ENCODE data around the gene ZNF446.
A peak's percentile ranks its signal among the peaks of the same experiment; 100 is the strongest.
"Not testable (repeated sequence)": the region's sequence is repeated elsewhere in the genome, so short reads cannot be mapped to it uniquely, and the experiment has no call there.

Gene ZNF446

GRCh38 chr19:58475714-58476497 is at the start of gene ZNF446:
TSS of gene ZNF446 (plus strand) at chr19:58476352. CDS start at chr19:58477219, 867 bp downstream.
- DNase-seq (ENCODE audit: insufficient read length, low spot score) (peak; percentile 97), FAIRE-seq (peak; percentile 98)

- FAIRE-seq: no peak
- DNase-seq (ENCODE audit: insufficient read length, low spot score): no peak
Measured at GRCh38 chr19:58428617-58429016, 47.5 kb upstream of the ZNF446 start.

- FAIRE-seq (no peak), DNase-seq (ENCODE audit: insufficient read length, low spot score) (no peak)
Measured at GRCh38 chr19:58429745-58430144, 46.4 kb upstream of the ZNF446 start.

- no peak for FAIRE-seq
- no peak for DNase-seq (ENCODE audit: insufficient read length, low spot score)
Measured at GRCh38 chr19:58434217-58434616, 41.9 kb upstream of the ZNF446 start.

- FAIRE-seq: peak; percentile 100
Measured at GRCh38 chr19:58439576-58440554, 36.3 kb upstream of the ZNF446 start, which contains the start of gene ZNF132. TSS of gene ZNF132 (minus strand) at chr19:58440153. CDS start at chr19:58439821, 332 bp downstream.

GRCh38 chr19:58440556-58440955 is 35.6 kb upstream of the ZNF446 start:
- DNase-seq (ENCODE audit: insufficient read length, low spot score) (no peak), FAIRE-seq (no peak)

More at GRCh38 chr19:58439576-58440554, 36.3 kb upstream of the ZNF446 start, which contains the start of gene ZNF132:
- peak; percentile 95 for DNase-seq (ENCODE audit: insufficient read length, low spot score)

GRCh38 chr19:58442986-58443385 is 33.2 kb upstream of the ZNF446 start:
- DNase-seq (ENCODE audit: insufficient read length, low spot score); FAIRE-seq: not testable (repeated sequence)

- DNase-seq (ENCODE audit: insufficient read length, low spot score): not testable (repeated sequence)
Measured at GRCh38 chr19:58448860-58449259, 27.3 kb upstream of the ZNF446 start.

GRCh38 chr19:58449980-58450379 is 26.2 kb upstream of the ZNF446 start:
- FAIRE-seq; DNase-seq (ENCODE audit: insufficient read length, low spot score): not testable (repeated sequence)

More at GRCh38 chr19:58448860-58449259, 27.3 kb upstream of the ZNF446 start:
- FAIRE-seq: not testable (repeated sequence)

- DNase-seq (ENCODE audit: insufficient read length, low spot score) (no peak), FAIRE-seq (no peak)
Measured at GRCh38 chr19:58450856-58451357, 25.2 kb upstream of the ZNF446 start.

- FAIRE-seq: peak; percentile 95
Measured at GRCh38 chr19:58451358-58452101, 24.6 kb upstream of the ZNF446 start, which contains the start of gene ZNF324B. TSS of gene ZNF324B (plus strand) at chr19:58451622. CDS start at chr19:58453702, 2,080 bp downstream.

GRCh38 chr19:58453743-58454142 is 22.4 kb upstream of the ZNF446 start:
- DNase-seq (ENCODE audit: insufficient read length, low spot score) (no peak), FAIRE-seq (no peak)

More at GRCh38 chr19:58451358-58452101, 24.6 kb upstream of the ZNF446 start, which contains the start of gene ZNF324B:
- peak; percentile 98 for DNase-seq (ENCODE audit: insufficient read length, low spot score)

GRCh38 chr19:58455306-58455705 is 20.8 kb upstream of the ZNF446 start:
- FAIRE-seq (no peak), DNase-seq (ENCODE audit: insufficient read length, low spot score) (no peak)

GRCh38 chr19:58456111-58456510 is 20.0 kb upstream of the ZNF446 start:
- DNase-seq (ENCODE audit: insufficient read length, low spot score) (no peak), FAIRE-seq (no peak)

- DNase-seq (ENCODE audit: insufficient read length, low spot score) (no peak), FAIRE-seq (no peak)
Measured at GRCh38 chr19:58460039-58460438, 16.1 kb upstream of the ZNF446 start.

- FAIRE-seq: no peak
- DNase-seq (ENCODE audit: insufficient read length, low spot score): no peak
Measured at GRCh38 chr19:58466089-58466759, 9.9 kb upstream of the ZNF446 start.

GRCh38 chr19:58466760-58467589 is 9.2 kb upstream of the ZNF446 start, which contains the start of gene ZNF324:
TSS of gene ZNF324 (plus strand) at chr19:58467080. CDS start at chr19:58469186, 2,106 bp downstream.
- DNase-seq (ENCODE audit: insufficient read length, low spot score): peak; percentile 96
- peak; percentile 99 for FAIRE-seq

- FAIRE-seq: no peak
- no peak for DNase-seq (ENCODE audit: insufficient read length, low spot score)
Measured at GRCh38 chr19:58468216-58468839, 7.8 kb upstream of the ZNF446 start.

All from GM19239 (cell line).